ENCODE measurements around the gene MEIS1.
A peak's percentile ranks its signal among the peaks of the same experiment; 100 is the strongest.

MEIS1 gene

DNA sequence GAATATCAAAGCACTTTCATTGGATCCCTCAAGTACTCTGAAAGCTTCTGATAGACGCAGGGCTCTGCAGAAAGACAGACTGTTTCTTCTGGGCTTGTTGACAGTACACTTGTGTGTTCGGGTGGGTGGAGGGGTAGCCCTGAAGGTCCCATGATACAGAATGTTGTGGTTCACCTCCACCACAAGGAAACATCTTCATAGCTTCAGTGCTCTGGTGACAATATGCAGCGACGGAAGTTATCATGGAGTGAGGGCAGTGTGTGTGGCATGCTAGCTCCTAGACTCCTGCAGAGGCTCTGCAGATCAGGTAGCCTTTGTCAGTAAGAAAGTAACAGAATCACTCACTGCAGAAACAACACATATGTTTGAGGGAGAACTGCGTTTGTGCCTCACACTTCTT is 90.7 kb downstream of the MEIS1 start:
- H3K4ac ChIP-seq (ENCODE audit: low read depth in 1 of 2, low read length in 2 of 2): no peak overlapping the region
- no peak for DNase-seq
- no peak overlapping the region for H2AFZ ChIP-seq (ENCODE audit: low read depth, low read length)
- H3K79me1 ChIP-seq (replicated peaks; ENCODE audit: low read length, poor library complexity, severe bottlenecking): no peaks in the 10 kb centered on the region
- H3K4me3 ChIP-seq (ENCODE audit: insufficient read depth in 1 of 2, low read depth in 1 of 2, low read length in 2 of 2): no peak overlapping the region
- H3K27ac ChIP-seq (ENCODE audit: low read length, poor library complexity, severe bottlenecking): no peak overlapping the region
- no peak overlapping the region for H3K18ac ChIP-seq (ENCODE audit: low read depth in 1 of 2, low read length in 2 of 2)
- no peak overlapping the region for H2BK120ac ChIP-seq (ENCODE audit: low read depth, low read length)
- H3K9ac ChIP-seq (ENCODE audit: low read length): no peak overlapping the region
- H3K36me3 ChIP-seq (ENCODE audit: control insufficient read depth in 1 of 2, insufficient read depth in 2 of 2, low read depth in 1 of 2, low read length in 2 of 2): peaks cover 0 to 37% of the 10 kb centered on the region in 2 experiments
- no peak overlapping the region for H2BK12ac ChIP-seq (ENCODE audit: low read length in 2 of 2)
- H2BK15ac ChIP-seq (ENCODE audit: low read depth, poor library complexity, severe bottlenecking): no peak overlapping the region
- no peak overlapping the region for H3K23ac ChIP-seq (ENCODE audit: low read length in 2 of 2)
- H3K4me2 ChIP-seq (ENCODE audit: low read length, poor library complexity, severe bottlenecking): no peak overlapping the region
- H3K27me3 ChIP-seq (ENCODE audit: control insufficient read depth in 1 of 2, insufficient read depth in 1 of 2, low read length in 2 of 2): no peaks in the 10 kb centered on the region
- 85% methylated on average over 4 of the region's 5 CpGs for WGBS
- no peak overlapping the region for H3K14ac ChIP-seq (ENCODE audit: low read length in 2 of 2)
- no peak overlapping the region for H4K8ac ChIP-seq (ENCODE audit: low read length)
- no peak overlapping the region for H4K91ac ChIP-seq (ENCODE audit: low read length)
- H2BK5ac ChIP-seq (ENCODE audit: low read depth, low read length, poor library complexity, severe bottlenecking): no peak overlapping the region
- no peaks in the 10 kb centered on the region for H3K9me3 ChIP-seq (ENCODE audit: control insufficient read depth, low read length)
- no peak overlapping the region for H2AK5ac ChIP-seq (ENCODE audit: low read length, severe bottlenecking)
- H3K4me1 ChIP-seq (ENCODE audit: control insufficient read depth, insufficient read depth, low read depth, low read length): peaks cover 2% of the 10 kb centered on the region

GRCh38 chr2:66526180-66526579 is 91.3 kb downstream of the MEIS1 start:
- peak; percentile 31 for DNase-seq
- WGBS: 50% methylated on average over 1 of the region's 2 CpGs
- Histone ChIP-seq H3K4me1 (ENCODE audit: control insufficient read depth, insufficient read depth, low read depth, low read length) (peaks cover 2% of the 10 kb centered on the region), H2AK5ac (ENCODE audit: low read length, severe bottlenecking) (no peak overlapping the region), H3K4me2 (ENCODE audit: low read length, poor library complexity, severe bottlenecking) (no peak overlapping the region), H3K23ac (ENCODE audit: low read length in 2 of 2) (no peak overlapping the region), H3K27me3 (ENCODE audit: control insufficient read depth in 1 of 2, insufficient read depth in 1 of 2, low read length in 2 of 2) (no peaks in the 10 kb centered on the region), H3K4me3 (ENCODE audit: insufficient read depth in 1 of 2, low read depth in 1 of 2, low read length in 2 of 2) (no peak overlapping the region), H2BK5ac (ENCODE audit: low read depth, low read length, poor library complexity, severe bottlenecking) (no peak overlapping the region), H2BK15ac (ENCODE audit: low read depth, poor library complexity, severe bottlenecking) (no peak overlapping the region), H2AFZ (ENCODE audit: low read depth, low read length) (no peak overlapping the region), H3K14ac (ENCODE audit: low read length in 2 of 2) (no peak overlapping the region), H3K9me3 (ENCODE audit: control insufficient read depth, low read length) (no peaks in the 10 kb centered on the region), H4K91ac (ENCODE audit: low read length) (no peak overlapping the region), H2BK12ac (ENCODE audit: low read length in 2 of 2) (no peak overlapping the region), H4K8ac (ENCODE audit: low read length) (no peak overlapping the region), H2BK120ac (ENCODE audit: low read depth, low read length) (no peak overlapping the region), H3K79me1 (replicated peaks; ENCODE audit: low read length, poor library complexity, severe bottlenecking) (no peaks in the 10 kb centered on the region), H3K27ac (ENCODE audit: low read length, poor library complexity, severe bottlenecking) (no peak overlapping the region), H3K18ac (ENCODE audit: low read depth in 1 of 2, low read length in 2 of 2) (no peak overlapping the region), H3K9ac (ENCODE audit: low read length) (no peak overlapping the region), H3K36me3 (ENCODE audit: control insufficient read depth in 1 of 2, insufficient read depth in 2 of 2, low read depth in 1 of 2, low read length in 2 of 2) (peaks cover 0 to 37% of the 10 kb centered on the region in 2 experiments), H3K4ac (ENCODE audit: low read depth in 1 of 2, low read length in 2 of 2) (no peak overlapping the region)

- H3K4me2 ChIP-seq (ENCODE audit: low read length, poor library complexity, severe bottlenecking): no peak overlapping the region
- H2AK5ac ChIP-seq (ENCODE audit: low read length, severe bottlenecking): no peak overlapping the region
- no peak overlapping the region for H3K9ac ChIP-seq (ENCODE audit: low read length)
- H4K91ac ChIP-seq (ENCODE audit: low read length): no peak overlapping the region
- no peak overlapping the region for H2BK120ac ChIP-seq (ENCODE audit: low read depth, low read length)
- WGBS: 100% methylated on average over 1 of the region's 1 CpG
- no peaks in the 10 kb centered on the region for H3K27me3 ChIP-seq (ENCODE audit: control insufficient read depth in 1 of 2, insufficient read depth in 1 of 2, low read length in 2 of 2)
- no peak overlapping the region for H2BK12ac ChIP-seq (ENCODE audit: low read length in 2 of 2)
- no peak overlapping the region for H3K27ac ChIP-seq (ENCODE audit: low read length, poor library complexity, severe bottlenecking)
- H2BK15ac ChIP-seq (ENCODE audit: low read depth, poor library complexity, severe bottlenecking): no peak overlapping the region
- no peaks in the 10 kb centered on the region for H3K79me1 ChIP-seq (replicated peaks; ENCODE audit: low read length, poor library complexity, severe bottlenecking)
- peaks cover 2% of the 10 kb centered on the region for H3K4me1 ChIP-seq (ENCODE audit: control insufficient read depth, insufficient read depth, low read depth, low read length)
- no peak overlapping the region for H2BK5ac ChIP-seq (ENCODE audit: low read depth, low read length, poor library complexity, severe bottlenecking)
- peaks cover 0 to 31% of the 10 kb centered on the region in 2 experiments for H3K36me3 ChIP-seq (ENCODE audit: control insufficient read depth in 1 of 2, insufficient read depth in 2 of 2, low read depth in 1 of 2, low read length in 2 of 2)
- H2AFZ ChIP-seq (ENCODE audit: low read depth, low read length): no peak overlapping the region
- no peak for DNase-seq
- no peak overlapping the region for H4K8ac ChIP-seq (ENCODE audit: low read length)
- no peak overlapping the region for H3K23ac ChIP-seq (ENCODE audit: low read length in 2 of 2)
- H3K9me3 ChIP-seq (ENCODE audit: control insufficient read depth, low read length): no peaks in the 10 kb centered on the region
- H3K4me3 ChIP-seq (ENCODE audit: insufficient read depth in 1 of 2, low read depth in 1 of 2, low read length in 2 of 2): no peak overlapping the region
- no peak overlapping the region for H3K14ac ChIP-seq (ENCODE audit: low read length in 2 of 2)
- no peak overlapping the region for H3K4ac ChIP-seq (ENCODE audit: low read depth in 1 of 2, low read length in 2 of 2)
- H3K18ac ChIP-seq (ENCODE audit: low read depth in 1 of 2, low read length in 2 of 2): no peak overlapping the region
Observed at GRCh38 chr2:66528974-66529724, 94.2 kb downstream of the MEIS1 start.

DNA sequence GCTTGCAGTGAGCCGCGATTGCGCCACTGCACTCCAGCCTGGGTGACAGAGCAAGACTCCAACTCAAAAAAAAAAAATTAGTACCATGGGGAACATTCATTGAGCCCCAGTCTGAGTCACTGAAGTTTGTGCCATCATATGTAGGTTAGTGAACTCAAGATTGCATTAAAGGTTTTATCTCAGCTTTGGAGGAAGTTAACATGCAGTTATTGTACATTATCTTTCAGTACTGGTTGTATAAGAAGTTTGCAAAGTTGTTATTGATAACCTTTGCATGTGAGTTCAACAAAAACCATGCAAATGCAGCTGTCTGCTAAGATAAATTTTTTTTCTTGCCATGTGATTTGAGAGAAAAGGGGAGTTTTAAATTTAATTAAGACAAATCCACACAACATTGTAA is 95.7 kb downstream of the MEIS1 start:
- no peak overlapping the region for H2BK120ac ChIP-seq (ENCODE audit: low read depth, low read length)
- H3K9ac ChIP-seq (ENCODE audit: low read length): no peak overlapping the region
- H3K4ac ChIP-seq (ENCODE audit: low read depth in 1 of 2, low read length in 2 of 2): no peak overlapping the region
- H2BK5ac ChIP-seq (ENCODE audit: low read depth, low read length, poor library complexity, severe bottlenecking): no peak overlapping the region
- WGBS: no CpG with 5 or more reads among the region's 3 CpGs
- no peaks in the 10 kb centered on the region for H3K79me1 ChIP-seq (replicated peaks; ENCODE audit: low read length, poor library complexity, severe bottlenecking)
- H2AK5ac ChIP-seq (ENCODE audit: low read length, severe bottlenecking): no peak overlapping the region
- no peak overlapping the region for H4K8ac ChIP-seq (ENCODE audit: low read length)
- H3K4me2 ChIP-seq (ENCODE audit: low read length, poor library complexity, severe bottlenecking): no peak overlapping the region
- no peak for DNase-seq
- H2AFZ ChIP-seq (ENCODE audit: low read depth, low read length): no peak overlapping the region
- H3K9me3 ChIP-seq (ENCODE audit: control insufficient read depth, low read length): no peaks in the 10 kb centered on the region
- no peak overlapping the region for H2BK12ac ChIP-seq (ENCODE audit: low read length in 2 of 2)
- H3K27me3 ChIP-seq (ENCODE audit: control insufficient read depth in 1 of 2, insufficient read depth in 1 of 2, low read length in 2 of 2): no peaks in the 10 kb centered on the region
- H3K36me3 ChIP-seq (ENCODE audit: control insufficient read depth in 1 of 2, insufficient read depth in 2 of 2, low read depth in 1 of 2, low read length in 2 of 2): peaks cover 0 to 29% of the 10 kb centered on the region in 2 experiments
- H3K4me3 ChIP-seq (ENCODE audit: insufficient read depth in 1 of 2, low read depth in 1 of 2, low read length in 2 of 2): no peak overlapping the region
- no peak overlapping the region for H4K91ac ChIP-seq (ENCODE audit: low read length)
- no peak overlapping the region for H3K18ac ChIP-seq (ENCODE audit: low read depth in 1 of 2, low read length in 2 of 2)
- no peak overlapping the region for H3K27ac ChIP-seq (ENCODE audit: low read length, poor library complexity, severe bottlenecking)
- H3K14ac ChIP-seq (ENCODE audit: low read length in 2 of 2): no peak overlapping the region
- peaks cover 1% of the 10 kb centered on the region for H3K4me1 ChIP-seq (ENCODE audit: control insufficient read depth, insufficient read depth, low read depth, low read length)
- H3K23ac ChIP-seq (ENCODE audit: low read length in 2 of 2): no peak overlapping the region
- no peak overlapping the region for H2BK15ac ChIP-seq (ENCODE audit: low read depth, poor library complexity, severe bottlenecking)
